ENCODE data around the gene TMEM163.

Gene TMEM163

DNA sequence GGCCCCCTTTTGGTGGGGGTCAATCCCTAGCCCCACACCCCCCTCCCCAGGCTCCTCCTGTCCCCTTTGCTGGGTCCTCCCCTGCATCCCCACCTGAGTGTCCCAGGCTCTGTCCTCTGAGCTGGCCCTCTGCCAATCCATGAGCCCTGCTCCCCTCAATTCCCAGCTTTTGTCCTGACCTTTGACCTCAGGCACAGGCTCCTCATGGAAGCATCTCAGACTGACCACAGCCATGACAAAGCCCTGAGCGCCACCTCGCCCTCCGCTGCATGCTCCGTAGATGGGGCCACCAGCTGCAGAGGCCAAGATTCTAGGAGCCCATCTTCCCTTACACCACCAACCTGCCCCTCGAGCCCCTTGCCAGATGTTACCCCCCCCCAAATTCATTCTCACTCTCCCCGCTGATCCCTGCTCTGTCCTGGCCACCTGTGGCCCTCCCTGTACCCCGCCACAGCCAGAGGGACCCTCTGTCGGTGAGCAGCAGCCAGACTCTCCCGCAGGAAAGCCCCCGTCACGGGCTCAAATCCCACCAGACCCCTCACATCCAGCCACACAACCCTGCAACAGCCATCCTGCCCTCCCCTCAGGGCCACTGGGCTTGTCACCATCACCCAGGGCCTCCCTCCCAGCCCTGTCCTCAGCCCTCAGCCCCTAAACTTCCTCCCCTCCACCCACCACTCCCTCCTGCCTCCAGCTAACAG, 258.9 kb downstream of the TMEM163 start:
- DNase-seq (ENCODE audit: extremely low read depth, low read depth) = no peak
- TF ChIP-seq CTCF (IDR thresholded peaks at IDR 0.05; ENCODE audit: low read depth, low read length) = no peak

GRCh38 chr2:134458950-134459349, 259.9 kb downstream of the TMEM163 start:
- TF ChIP-seq CTCF (IDR thresholded peaks at IDR 0.05; ENCODE audit: low read depth, low read length) = no peak
- no peak for DNase-seq (ENCODE audit: extremely low read depth, low read depth)

- TF ChIP-seq CTCF (IDR thresholded peaks at IDR 0.05; ENCODE audit: low read depth, low read length) = no peak
- DNase-seq (ENCODE audit: extremely low read depth, low read depth) = no peak
Measured at GRCh38 chr2:134458473-134458853, 260.3 kb downstream of the TMEM163 start.

- no peak for TF ChIP-seq CTCF (IDR thresholded peaks at IDR 0.05; ENCODE audit: low read depth, low read length)
Measured at GRCh38 chr2:134457765-134458472, 260.9 kb downstream of the TMEM163 start.

DNA sequence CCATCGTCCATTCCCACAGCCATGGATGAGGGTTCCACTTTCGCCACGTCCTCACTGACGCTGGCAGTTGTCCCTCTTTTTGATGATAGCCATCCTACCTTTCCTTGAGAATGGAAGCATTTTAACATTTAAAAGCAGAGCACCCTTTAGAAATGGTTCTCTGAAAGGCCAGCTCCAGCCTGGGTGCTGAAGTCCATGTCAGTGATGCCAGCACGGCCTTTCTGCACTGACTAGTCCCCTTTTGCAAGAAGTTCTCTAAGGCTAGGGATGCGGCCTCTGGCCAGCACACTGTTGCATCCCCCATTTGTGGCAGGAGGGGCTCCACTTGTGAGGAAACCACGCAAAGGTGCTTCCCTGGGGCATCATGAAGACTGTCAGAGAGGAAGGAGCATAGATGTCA, 261.4 kb downstream of the TMEM163 start:
- TF ChIP-seq CTCF (IDR thresholded peaks at IDR 0.05; ENCODE audit: low read depth, low read length) = no peak
- DNase-seq (ENCODE audit: extremely low read depth, low read depth) = no peak

More at GRCh38 chr2:134457765-134458472, 260.9 kb downstream of the TMEM163 start:
- no peak for DNase-seq (ENCODE audit: extremely low read depth, low read depth)

DNA sequence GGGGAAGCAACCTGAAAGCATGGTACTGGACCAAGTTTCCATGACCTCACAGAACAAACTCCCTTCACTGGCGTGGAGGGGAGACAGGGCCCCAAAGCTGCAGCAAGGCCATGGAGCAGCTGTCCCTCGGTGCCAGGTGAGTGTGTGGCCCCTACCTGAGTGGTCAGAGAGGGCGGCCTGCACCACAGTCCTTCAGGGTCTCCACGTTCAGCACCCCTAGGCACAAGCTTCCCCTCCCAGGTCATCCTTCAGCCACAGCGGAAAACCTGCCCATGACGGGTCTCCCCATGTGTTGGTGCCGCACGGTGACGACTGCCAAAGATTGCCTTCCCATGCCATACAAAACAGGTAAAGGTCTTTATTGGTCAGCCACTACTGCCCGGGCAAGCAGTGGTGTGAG, 263.4 kb downstream of the TMEM163 start:
- TF ChIP-seq CTCF (IDR thresholded peaks at IDR 0.05; ENCODE audit: low read depth, low read length) = no peak
- DNase-seq (ENCODE audit: extremely low read depth, low read depth) = no peak

- DNase-seq (ENCODE audit: extremely low read depth, low read depth) = no peak
- TF ChIP-seq CTCF (IDR thresholded peaks at IDR 0.05; ENCODE audit: low read depth, low read length) = no peak
Measured at GRCh38 chr2:134454931-134455330, 263.9 kb downstream of the TMEM163 start.

All from AG09319 (cell line).